DOHH2 (cell line): Measurements from ENCODE around the gene ZW10.

Experiments
- H3F3A ChIP-seq: fragments of 200-600 bp; sonication (generic), shearing (Covaris generic); 2 replicates; pipeline ENCODE4 v1.6.0; 2016; ENCODE audit warnings: antibody characterized with exemption, mild to moderate bottlenecking; ENCODE audit not compliant: control insufficient read depth, insufficient read depth
- H3K27ac ChIP-seq: fragments of 200-600 bp; sonication (generic); 2 replicates; pipeline ENCODE4 v1.5.1; 2014; ENCODE audit warnings: low read depth, mild to moderate bottlenecking, low read length, moderate library complexity
- H3K27me3 ChIP-seq: fragments of 200-600 bp; sonication (generic); 2 replicates; pipeline ENCODE4 v1.6.1; 2014; ENCODE audit warnings: mild to moderate bottlenecking, low read length, mixed read lengths; ENCODE audit not compliant: control insufficient read depth
- H3K36me3 ChIP-seq: fragments of 200-600 bp; sonication (generic); 2 replicates; pipeline ENCODE4 v1.6.1; 2014; ENCODE audit warnings: mild to moderate bottlenecking, low read length, moderate library complexity, mixed read lengths; ENCODE audit not compliant: control insufficient read depth
- H3K4me1 ChIP-seq: fragments of 200-600 bp; sonication (generic); 2 replicates; pipeline ENCODE4 v1.6.1; 2014; ENCODE audit warnings: mild to moderate bottlenecking, low read length, mixed read lengths; ENCODE audit not compliant: control insufficient read depth
- H3K4me2 ChIP-seq: fragments of 200-600 bp; sonication (generic); 2 replicates; pipeline ENCODE4 v1.6.0; 2014; ENCODE audit warnings: mild to moderate bottlenecking, low read length, moderate library complexity
- H3K4me3 ChIP-seq: fragments of 200-600 bp; sonication (generic); 2 replicates; pipeline ENCODE4 v1.5.1; 2014; ENCODE audit warnings: mild to moderate bottlenecking, low read length, mixed read lengths
- H3K79me2 ChIP-seq: fragments of 200-600 bp; sonication (generic); 2 replicates; pipeline ENCODE4 v1.6.1; 2014; ENCODE audit warnings: mild to moderate bottlenecking, low read length, mixed read lengths; ENCODE audit not compliant: control insufficient read depth
- H3K9me2 ChIP-seq: fragments of 200-600 bp; sonication (generic); replicated peaks from 2 replicates; pipeline ENCODE4 v1.6.1; 2014; ENCODE audit warnings: mild to moderate bottlenecking, low read length, mixed read lengths; ENCODE audit not compliant: control insufficient read depth
- H3K9me3 ChIP-seq: fragments of 200-600 bp; sonication (generic); 2 replicates; pipeline ENCODE4 v1.6.1; 2014; ENCODE audit warnings: antibody characterized with exemption, low read length, mixed read lengths; ENCODE audit not compliant: control insufficient read depth, insufficient read depth
- H4K20me1 ChIP-seq: fragments of 200-600 bp; sonication (generic); 2 replicates; pipeline ENCODE4 v1.6.0; 2014; ENCODE audit warnings: low read depth, mild to moderate bottlenecking, antibody characterized with exemption, low read length, moderate library complexity; ENCODE audit not compliant: control insufficient read depth, insufficient read depth
- CTCF ChIP-seq: fragments of 200-600 bp; sonication (generic); IDR thresholded peaks from one replicate; pipeline ENCODE4 v1.5.1; 2014; ENCODE audit warnings: antibody characterized with exemption, mild to moderate bottlenecking, low read depth, low read length; ENCODE audit not compliant: poor library complexity, severe bottlenecking
- EZH2phosphoT487 ChIP-seq: fragments of 200-600 bp; sonication (generic); IDR thresholded peaks from 2 replicates; pipeline ENCODE4 v1.6.1; 2017; ENCODE audit warnings: borderline replicate concordance, mild to moderate bottlenecking, antibody characterized with exemption, low read length, moderate library complexity, mixed read lengths

The ZW10 gene

GRCh38 chr11:113725913-113726312, 47.6 kb downstream of the ZW10 start:
- no peaks in the 10 kb centered on the region for H4K20me1 ChIP-seq
- no peak overlapping the region for H3K4me3 ChIP-seq
- no peak overlapping the region for H3K4me2 ChIP-seq
- H3K27me3 ChIP-seq = no peaks in the 10 kb centered on the region
- no peaks in the 10 kb centered on the region for H3K9me2 ChIP-seq
- peaks cover 6% of the 10 kb centered on the region; the same call in 1 of the 2 replicates for H3K4me1 ChIP-seq
- H3K9me3 ChIP-seq = no peaks in the 10 kb centered on the region
- no peaks in the 10 kb centered on the region for H3K36me3 ChIP-seq
- no peaks in the 10 kb centered on the region for H3F3A ChIP-seq
- no peaks in the 10 kb centered on the region for H3K79me2 ChIP-seq
- TF ChIP-seq EZH2phosphoT487 (no peak), CTCF (no peak)
- H3K27ac ChIP-seq = no peak overlapping the region

DNA sequence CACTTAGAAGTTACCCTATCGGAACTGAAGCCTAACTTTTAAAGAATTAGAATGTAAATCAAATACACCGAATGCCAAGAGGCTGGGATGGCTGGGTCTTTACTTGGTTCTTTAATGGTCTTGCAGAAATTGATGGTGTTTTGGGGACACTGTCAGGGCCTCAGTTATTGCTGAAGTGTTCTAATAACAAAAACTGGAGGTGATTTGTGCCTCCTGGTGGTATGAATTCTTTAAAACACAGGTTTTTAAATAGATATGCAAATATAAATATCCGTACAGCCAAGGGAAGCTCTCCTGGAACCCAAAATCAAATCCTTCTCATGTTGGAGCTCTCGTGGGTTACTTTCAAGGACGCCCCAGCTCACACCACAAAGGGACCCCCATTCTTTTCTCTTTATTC, 48.1 kb downstream of the ZW10 start:
- no peaks in the 10 kb centered on the region for H3K9me2 ChIP-seq
- H3K27me3 ChIP-seq = no peaks in the 10 kb centered on the region
- H3K27ac ChIP-seq = no peak overlapping the region
- H3K36me3 ChIP-seq = no peaks in the 10 kb centered on the region
- TF ChIP-seq CTCF (no peak), EZH2phosphoT487 (no peak)
- H3F3A ChIP-seq = no peaks in the 10 kb centered on the region
- H3K4me3 ChIP-seq = no peak overlapping the region
- H3K4me2 ChIP-seq = no peak overlapping the region
- no peaks in the 10 kb centered on the region for H3K79me2 ChIP-seq
- no peaks in the 10 kb centered on the region for H4K20me1 ChIP-seq
- no peaks in the 10 kb centered on the region for H3K9me3 ChIP-seq
- H3K4me1 ChIP-seq = peaks cover 6% of the 10 kb centered on the region; the same call in 1 of the 2 replicates

- Histone ChIP-seq H3K4me2 (no peak overlapping the region), H3K9me3 (no peaks in the 10 kb centered on the region), H3K27ac (no peak overlapping the region), H3K27me3 (no peaks in the 10 kb centered on the region), H3K9me2 (no peaks in the 10 kb centered on the region), H3F3A (no peaks in the 10 kb centered on the region), H3K36me3 (no peaks in the 10 kb centered on the region), H3K79me2 (no peaks in the 10 kb centered on the region), H3K4me3 (no peak overlapping the region), H3K4me1 (peaks cover 6% of the 10 kb centered on the region; the same call in 1 of the 2 replicates), H4K20me1 (no peaks in the 10 kb centered on the region)
- TF ChIP-seq CTCF = no peak
- no peak for TF ChIP-seq EZH2phosphoT487
Observed at GRCh38 chr11:113724778-113725177, 48.7 kb downstream of the ZW10 start.

DNA sequence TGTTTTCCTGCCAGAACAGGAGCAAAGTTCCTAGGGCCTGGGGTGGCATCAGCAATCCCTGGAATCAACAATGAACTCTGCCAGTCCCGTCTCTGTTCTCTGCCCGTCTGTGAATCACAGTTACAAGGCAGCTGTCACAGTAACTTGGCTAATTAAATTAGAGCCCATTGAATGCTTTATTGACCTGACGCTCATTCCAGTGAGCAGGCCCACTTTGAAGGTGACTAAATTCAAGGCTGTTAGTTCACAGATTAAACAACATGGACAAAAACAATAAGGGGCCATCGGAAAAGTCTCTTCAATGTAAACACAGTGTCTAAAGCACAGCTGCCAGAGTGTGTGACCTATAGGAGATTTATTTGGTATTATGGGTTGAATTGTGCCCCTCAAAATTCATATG, 49.7 kb downstream of the ZW10 start:
- no peaks in the 10 kb centered on the region for H3F3A ChIP-seq
- no peaks in the 10 kb centered on the region for H3K9me3 ChIP-seq
- no peak overlapping the region for H3K27ac ChIP-seq
- TF ChIP-seq EZH2phosphoT487 = no peak
- H3K79me2 ChIP-seq = no peaks in the 10 kb centered on the region
- no peaks in the 10 kb centered on the region for H3K9me2 ChIP-seq
- H3K4me2 ChIP-seq = no peak overlapping the region
- no peaks in the 10 kb centered on the region for H3K36me3 ChIP-seq
- H4K20me1 ChIP-seq = no peaks in the 10 kb centered on the region
- H3K4me1 ChIP-seq = peaks cover 6% of the 10 kb centered on the region; the same call in 1 of the 2 replicates
- no peak overlapping the region for H3K4me3 ChIP-seq
- no peaks in the 10 kb centered on the region for H3K27me3 ChIP-seq
